Peyer's patch (tissue), 4 donors: ENCODE data around the gene ZNF484. TPM values are rescaled to one million over a fixed set of nuclear protein-coding genes. Genes with fewer than 3 reads are reported as not detected.
"Not testable (repeated sequence)": the region's sequence is repeated elsewhere in the genome, so short reads cannot be mapped to it uniquely, and the experiment has no call there.

Experiments used
- DNase-seq, 3 donors: peaks; one replicate each; pipeline ENCODE4 v3.0.0-alpha.2; 2017 to 2019
- H3K27ac ChIP-seq, 4 donors: fragments of 200-600 bp; sonication (generic); one replicate each; pipeline ENCODE4 v1.5.1; 2016 to 2019
- H3K27me3 ChIP-seq, 2 donors: fragments of 200-600 bp; sonication (generic); one replicate each; pipeline ENCODE4 v1.5.1; 2019
- H3K36me3 ChIP-seq, 3 donors: fragments of 200-600 bp; sonication (generic); one replicate each; pipeline ENCODE4 v1.5.1; 2016 to 2019
- H3K4me1 ChIP-seq, 4 donors: fragments of 200-600 bp; sonication (generic); one replicate each; pipeline ENCODE4 v1.5.1; 2016 to 2019
- H3K4me3 ChIP-seq, 4 donors: fragments of 200-600 bp; sonication (generic); 1 replicate in 3 of 4; 2 replicates in 1 of 4; pipeline ENCODE4 v1.5.1; 2016 to 2019; ENCODE audit warnings: mild to moderate bottlenecking in 1 of 4
- H3K9me3 ChIP-seq, 4 donors: fragments of 200-600 bp; sonication (generic); one replicate each; pipeline ENCODE4 v1.5.1; 2016 to 2019; ENCODE audit warnings: mild to moderate bottlenecking in 1 of 4
- POLR2A ChIP-seq, 2 donors: fragments of 450-650 bp; IDR thresholded peaks; one replicate each; pipeline ENCODE4 v1.5.1; 2017; ENCODE audit warnings: antibody characterized with exemption in 2 of 2, mild to moderate bottlenecking in 2 of 2, moderate library complexity in 2 of 2
- total RNA-seq, 4 donors: library from RNA; depleted of rRNA; stranded (reverse); fragments of >200 nt; gene quantifications; one replicate each; pipeline ENCODE4 v1.1.0, GENCODE V29; 2016
- TF ChIP-seq, protein P1 (sequence below), 6 experiments: fragments of 450-650 bp in 4 of 6; fragments of 200-600 bp in 2 of 6; sonication (generic) in 1 of 6; IDR thresholded peaks; one replicate each; pipeline ENCODE4 v1.5.1; 2017 to 2019; ENCODE audit warnings: antibody characterized with exemption in 6 of 6, mild to moderate bottlenecking in 3 of 6, moderate library complexity in 1 of 6

The ZNF484 gene
- total RNA-seq, 4 donors from 2014 or later = 9.8 to 23.9 (median 9.9) TPM

GRCh38 chr9:92857236-92857635, 20.6 kb downstream of the ZNF484 start:
- H3K9me3 ChIP-seq = no peaks in the 10 kb centered on the region
- peaks cover 0 to 51% (median 5%) of the 10 kb centered on the region in 3 donors for H3K36me3 ChIP-seq
- TF ChIP-seq, protein P1, sequence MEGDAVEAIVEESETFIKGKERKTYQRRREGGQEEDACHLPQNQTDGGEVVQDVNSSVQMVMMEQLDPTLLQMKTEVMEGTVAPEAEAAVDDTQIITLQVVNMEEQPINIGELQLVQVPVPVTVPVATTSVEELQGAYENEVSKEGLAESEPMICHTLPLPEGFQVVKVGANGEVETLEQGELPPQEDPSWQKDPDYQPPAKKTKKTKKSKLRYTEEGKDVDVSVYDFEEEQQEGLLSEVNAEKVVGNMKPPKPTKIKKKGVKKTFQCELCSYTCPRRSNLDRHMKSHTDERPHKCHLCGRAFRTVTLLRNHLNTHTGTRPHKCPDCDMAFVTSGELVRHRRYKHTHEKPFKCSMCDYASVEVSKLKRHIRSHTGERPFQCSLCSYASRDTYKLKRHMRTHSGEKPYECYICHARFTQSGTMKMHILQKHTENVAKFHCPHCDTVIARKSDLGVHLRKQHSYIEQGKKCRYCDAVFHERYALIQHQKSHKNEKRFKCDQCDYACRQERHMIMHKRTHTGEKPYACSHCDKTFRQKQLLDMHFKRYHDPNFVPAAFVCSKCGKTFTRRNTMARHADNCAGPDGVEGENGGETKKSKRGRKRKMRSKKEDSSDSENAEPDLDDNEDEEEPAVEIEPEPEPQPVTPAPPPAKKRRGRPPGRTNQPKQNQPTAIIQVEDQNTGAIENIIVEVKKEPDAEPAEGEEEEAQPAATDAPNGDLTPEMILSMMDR (IDR thresholded peaks at IDR 0.05) = no peak
- TF ChIP-seq POLR2A (IDR thresholded peaks at IDR 0.05) = no peak
- H3K27me3 ChIP-seq = no peaks in the 10 kb centered on the region
- no peak overlapping the region for H3K27ac ChIP-seq
- no peaks in the 10 kb centered on the region for H3K4me1 ChIP-seq
- DNase-seq = no peak
- no peak overlapping the region for H3K4me3 ChIP-seq

DNA sequence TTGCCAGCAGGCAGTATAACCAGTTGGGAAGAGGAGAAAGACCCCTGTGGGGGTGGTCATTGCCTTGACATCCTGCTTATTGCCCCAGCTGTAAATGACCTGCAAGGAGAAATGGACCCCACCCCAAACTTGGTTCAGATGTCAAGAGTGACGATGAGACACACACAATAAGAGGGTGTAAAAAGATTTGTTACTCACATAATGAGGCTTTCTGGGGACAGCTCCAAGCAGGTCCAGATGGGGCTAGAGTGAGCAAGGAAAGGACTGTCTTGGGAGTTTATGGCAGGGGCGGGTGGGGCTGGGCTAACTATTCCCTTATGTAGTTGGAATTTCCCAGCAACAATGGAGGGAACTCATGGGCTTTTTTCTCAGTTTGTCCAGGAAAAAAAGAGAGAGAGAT, 24.1 kb downstream of the ZNF484 start:
- H3K36me3 ChIP-seq = peaks cover 0 to 79% (median 5%) of the 10 kb centered on the region in 3 donors
- H3K27ac ChIP-seq = no peak overlapping the region
- H3K27me3 ChIP-seq = no peaks in the 10 kb centered on the region
- H3K4me3 ChIP-seq = no peak overlapping the region
- H3K9me3 ChIP-seq = peaks cover 0 to 15% (median under 1%) of the 10 kb centered on the region in 4 donors
- H3K4me1 ChIP-seq = no peaks in the 10 kb centered on the region
- TF ChIP-seq, protein P1 (IDR thresholded peaks at IDR 0.05) = no peak
- TF ChIP-seq POLR2A (IDR thresholded peaks at IDR 0.05) = no peak
- no peak for DNase-seq

DNA sequence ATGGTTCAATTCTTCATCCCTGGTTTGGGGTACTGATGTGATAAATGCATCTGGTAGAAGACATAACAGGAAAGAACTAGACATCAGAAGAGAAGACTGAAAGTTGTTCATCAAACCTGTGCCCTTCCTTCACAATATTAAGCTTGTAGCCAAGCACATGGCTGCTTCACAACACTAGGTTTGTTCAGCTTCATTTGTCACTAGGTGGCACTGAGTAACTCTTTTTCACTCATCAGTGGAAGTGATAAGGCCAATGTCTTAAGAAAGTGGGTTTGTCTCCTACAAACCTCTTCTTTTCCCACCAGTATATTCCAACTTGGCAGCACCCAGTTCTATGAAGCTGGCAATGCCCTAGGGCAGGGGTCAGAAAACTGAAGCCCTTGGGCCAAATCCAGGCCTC, 26.9 kb downstream of the ZNF484 start:
- H3K27ac ChIP-seq = no peak overlapping the region
- H3K9me3 ChIP-seq = peaks cover 0 to 43% (median 10%) of the 10 kb centered on the region in 4 donors
- no peaks in the 10 kb centered on the region for H3K4me1 ChIP-seq
- H3K36me3 ChIP-seq = peaks cover 0 to 96% (median 7%) of the 10 kb centered on the region in 3 donors
- H3K27me3 ChIP-seq = no peaks in the 10 kb centered on the region
- DNase-seq = no peak
- H3K4me3 ChIP-seq = no peak overlapping the region
- no peak for TF ChIP-seq POLR2A (IDR thresholded peaks at IDR 0.05)
- TF ChIP-seq, protein P1 (IDR thresholded peaks at IDR 0.05) = no peak

- peaks cover 0 to 59% (median 10%) of the 10 kb centered on the region in 4 donors for H3K9me3 ChIP-seq
- H3K36me3 ChIP-seq = peaks cover 0 to 76% (median 7%) of the 10 kb centered on the region in 3 donors
These were observed 29.1 kb downstream of the ZNF484 start for GRCh38 chr9:92848740-92849139.

GRCh38 chr9:92846662-92847145, 31.1 kb downstream of the ZNF484 start:
- H3K4me3 ChIP-seq = no peak overlapping the region
- H3K4me1 ChIP-seq = no peaks in the 10 kb centered on the region
- TF ChIP-seq, protein P1 (IDR thresholded peaks at IDR 0.05) = no peak
- TF ChIP-seq POLR2A (IDR thresholded peaks at IDR 0.05) = no peak
- peaks cover 0 to 60% (median 2%) of the 10 kb centered on the region in 3 donors for H3K36me3 ChIP-seq
- no peak overlapping the region for H3K27ac ChIP-seq
- H3K9me3 ChIP-seq = peaks cover 0 to 61% (median 12%) of the 10 kb centered on the region in 4 donors
- DNase-seq = no peak
- no peaks in the 10 kb centered on the region for H3K27me3 ChIP-seq

More at GRCh38 chr9:92848740-92849139, 29.1 kb downstream of the ZNF484 start:
- not testable (repeated sequence) for DNase-seq, H3K4me1 ChIP-seq, H3K27ac ChIP-seq, H3K27me3 ChIP-seq, H3K4me3 ChIP-seq

DNA sequence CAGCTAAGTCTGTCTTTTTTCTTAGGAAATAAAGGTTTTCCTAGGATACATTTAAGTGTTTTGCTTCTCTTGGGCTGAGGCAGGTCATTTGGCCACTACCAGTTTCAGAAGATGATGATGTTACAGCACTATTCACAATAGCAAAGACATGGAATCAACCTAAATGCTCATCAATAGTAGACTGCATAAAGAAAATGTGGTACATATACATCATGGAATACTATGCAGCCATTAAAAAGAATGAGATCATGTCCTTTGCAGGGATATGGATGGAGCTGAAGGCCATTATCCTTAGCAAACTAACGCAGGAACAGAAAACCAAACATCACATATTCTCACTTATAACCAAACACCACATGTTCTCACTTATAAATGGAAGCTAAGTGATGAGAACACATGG, 39.4 kb downstream of the ZNF484 start:
- H3K27ac ChIP-seq, H3K4me3 ChIP-seq, DNase-seq, H3K27me3 ChIP-seq, H3K36me3 ChIP-seq, H3K4me1 ChIP-seq: not testable (repeated sequence)
- H3K9me3 ChIP-seq = peaks cover 0 to 16% (median 3%) of the 10 kb centered on the region in 4 donors

DNA sequence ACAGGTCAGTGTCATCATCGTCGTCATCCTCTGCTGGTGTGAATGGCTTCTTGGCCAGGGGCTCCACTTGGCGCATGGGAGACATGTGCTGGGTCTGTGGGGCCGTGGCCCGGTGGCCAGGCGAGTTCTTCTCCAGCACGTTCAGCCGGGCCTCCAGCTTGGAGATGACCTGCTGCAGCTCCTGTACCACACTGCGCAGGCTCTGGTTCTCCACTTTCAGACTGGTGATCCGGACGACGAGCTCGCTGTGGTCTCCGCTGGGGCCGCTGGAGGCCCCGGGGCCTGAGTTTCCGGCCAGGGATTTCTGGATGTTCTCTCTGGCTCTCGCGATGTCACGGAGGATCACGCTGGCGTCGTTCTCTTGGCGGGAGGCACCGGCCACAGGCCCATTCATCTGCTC, 40.6 kb downstream of the ZNF484 start:
- H3K9me3 ChIP-seq = peaks cover 0 to 16% (median 3%) of the 10 kb centered on the region in 4 donors
- no peak overlapping the region for H3K27ac ChIP-seq
- no peak overlapping the region for H3K4me3 ChIP-seq
- H3K27me3 ChIP-seq = no peaks in the 10 kb centered on the region
- H3K4me1 ChIP-seq = no peaks in the 10 kb centered on the region
- no peak for TF ChIP-seq POLR2A (IDR thresholded peaks at IDR 0.05)
- TF ChIP-seq, protein P1 (IDR thresholded peaks at IDR 0.05) = no peak
- DNase-seq = no peak
- no peaks in the 10 kb centered on the region for H3K36me3 ChIP-seq
